Activated B cell treated with CpG ODN at 0.5 μM for 24 hours (primary cell): ENCODE data around the gene MEX3A. TPM values are rescaled to one million over a fixed set of nuclear protein-coding genes. Genes with fewer than 3 reads are reported as not detected.
A peak's percentile ranks its signal among the peaks of the same experiment; 100 is the strongest.

ENCODE experiments used
- ATAC-seq: fragments of 200-7000 bp; cut with Tn5 transposase; one replicate; pipeline ENCODE4 v1.10.0; 2021; ENCODE audit warnings: low read depth, mild to moderate bottlenecking, moderate library complexity
- CTCF ChIA-PET: fragments of 350-600 bp; sonication (Branson Sonifier 250); formaldehyde crosslinking; loops from one replicate; lab custom pipeline; 2021; ENCODE audit warnings: antibody characterized with exemption; lab: Charles Lee
- POLR2A ChIA-PET: fragments of 350-600 bp; sonication (Branson Sonifier 250); formaldehyde crosslinking; loops from one replicate; lab custom pipeline; 2021; ENCODE audit warnings: antibody characterized with exemption; lab: Charles Lee
- DNase-seq: peaks from one replicate; pipeline ENCODE4 v3.0.0; 2022
- H3K27ac Mint-ChIP-seq: one replicate; pipeline ENCODE4 v1.8.0; 2020; ENCODE audit warnings: mixed read lengths
- H3K27me3 Mint-ChIP-seq: one replicate; pipeline ENCODE4 v1.8.0; 2021; ENCODE audit warnings: mixed read lengths
- H3K36me3 Mint-ChIP-seq: one replicate; pipeline ENCODE4 v1.8.0; 2021; ENCODE audit warnings: low read depth, mixed read lengths
- H3K4me1 Mint-ChIP-seq: one replicate; pipeline ENCODE4 v1.8.0; 2021; ENCODE audit warnings: mixed read lengths
- H3K4me3 Mint-ChIP-seq: one replicate; pipeline ENCODE4 v1.8.0; 2020; ENCODE audit warnings: mild to moderate bottlenecking, mixed read lengths
- H3K9me3 Mint-ChIP-seq: one replicate; pipeline ENCODE4 v1.8.0; 2020; ENCODE audit warnings: mixed read lengths
- CTCF ChIP-seq: fragments of 200-600 bp; IDR thresholded peaks from one replicate; pipeline ENCODE4 v1.8.0; 2022; ENCODE audit warnings: antibody characterized with exemption, mild to moderate bottlenecking
- intact Hi-C: fragments of 100-400 bp; cut with micrococcal nuclease; formaldehyde crosslinking; loops from one replicate; pipeline ENCODE4 v1.15.1; 2024
- total RNA-seq: library from RNA; stranded (reverse); gene quantifications from 2 replicates; pipeline ENCODE4 v1.2.3, GENCODE V29; 2022

MEX3A gene
- 0.39 and 0.47 TPM in 2 replicates for total RNA-seq

- Mint-ChIP-seq H3K27ac (no peak within 1 kb of the TSS), H3K36me3 (no peaks in the 10 kb centered on the region), H3K4me3 (peak within 1 kb of the TSS; percentile 89), H3K27me3 (peaks cover 14% of the 10 kb centered on the region), H3K9me3 (no peaks in the 10 kb centered on the region), H3K4me1 (peaks cover 16% of the 10 kb centered on the region)
- intact Hi-C loops: loop anchor here (1.0 to 5.0 kb wide), 2 partner anchors 28 to 255 kb away; partner anchors contain the start of genes CCT3, LAMTOR2 and TSACC
- ChIA-PET CTCF (interaction anchor here (0.8 kb wide), 1 partner anchor 47 kb away, joined by 3 read pairs; no protein-coding TSS in a partner anchor), POLR2A (interaction anchor here (1.2 kb wide), 1 partner anchor 130 kb away, joined by 3 read pairs; the partner anchor contains the start of gene PMF1)
- DNase-seq (peak; percentile 66), ATAC-seq (peak; percentile 88)
- no peak for TF ChIP-seq CTCF
Observed at GRCh38 chr1:156082309-156083091, at the start of gene MEX3A. TSS of gene MEX3A (minus strand) at chr1:156082465. CDS start at chr1:156081998, 467 bp downstream.

- ATAC-seq (no peak), DNase-seq (no peak)
- no peaks in the 10 kb centered on the region for H3K9me3 Mint-ChIP-seq
- no peak overlapping the region for H3K27ac Mint-ChIP-seq
- TF ChIP-seq CTCF: no peak
- H3K36me3 Mint-ChIP-seq: peaks cover 6% of the 10 kb centered on the region
- ChIA-PET POLR2A (interaction anchor here (0.9 to 7.2 kb wide), 3 partner anchors 18 to 40 kb away, joined by 3 to 154 read pairs (median 3); no protein-coding TSS in a partner anchor), CTCF (interaction anchor here (1.0 to 12.0 kb wide), 8 partner anchors 11 to 214 kb away, joined by 3 to 422 read pairs (median 6); partner anchors contain the start of gene LMNA)
- H3K4me3 Mint-ChIP-seq: no peak overlapping the region
- intact Hi-C loops: loop anchor here (1.0 kb wide), 2 partner anchors 34 to 40 kb away; no protein-coding TSS in a partner anchor
- H3K4me1 Mint-ChIP-seq: peaks cover 25% of the 10 kb centered on the region
- peaks cover 2% of the 10 kb centered on the region for H3K27me3 Mint-ChIP-seq
Observed at GRCh38 chr1:156130578-156130942, 48.3 kb upstream of the MEX3A start.

GRCh38 chr1:156129687-156130577, 47.7 kb upstream of the MEX3A start:
- TF ChIP-seq CTCF: peak; percentile 71
- POLR2A ChIA-PET: interaction anchor here (1.0 to 7.2 kb wide), 3 partner anchors 33 to 152 kb away, joined by 3 to 154 read pairs (median 5); no protein-coding TSS in a partner anchor

GRCh38 chr1:156128654-156129597, 46.7 kb upstream of the MEX3A start:
- Mint-ChIP-seq H3K27me3 (no peaks in the 10 kb centered on the region), H3K27ac (no peak overlapping the region), H3K9me3 (no peaks in the 10 kb centered on the region), H3K36me3 (no peaks in the 10 kb centered on the region), H3K4me1 (peaks cover 35% of the 10 kb centered on the region), H3K4me3 (no peak overlapping the region)
- no peak for DNase-seq
- ChIA-PET POLR2A (interaction anchor here (0.6 to 7.2 kb wide), 7 partner anchors 10 to 153 kb away, joined by 3 to 154 read pairs (median 4); partner anchors contain the start of gene PMF1), CTCF (interaction anchor here (0.6 to 12.0 kb wide), 11 partner anchors 8 to 97 kb away, joined by 3 to 422 read pairs (median 4); partner anchors contain the start of gene LMNA)
- TF ChIP-seq CTCF: no peak
- ATAC-seq: no peak
- intact Hi-C loops: no loop called here

More at GRCh38 chr1:156129687-156130577, 47.7 kb upstream of the MEX3A start:
- Mint-ChIP-seq H3K27me3 (peaks cover 2% of the 10 kb centered on the region), H3K4me3 (no peak overlapping the region), H3K36me3 (peaks cover 6% of the 10 kb centered on the region), H3K9me3 (no peaks in the 10 kb centered on the region), H3K27ac (no peak overlapping the region), H3K4me1 (peaks cover 28% of the 10 kb centered on the region)
- peak; percentile 77 for DNase-seq
- intact Hi-C loops: loop anchor here (1.0 kb wide), 2 partner anchors 34 to 40 kb away; no protein-coding TSS in a partner anchor
- ATAC-seq: peak; percentile 53
- CTCF ChIA-PET: interaction anchor here (0.9 to 12.0 kb wide), 11 partner anchors 9 to 213 kb away, joined by 3 to 422 read pairs (median 5); partner anchors contain the start of gene LMNA
